OCI-LY1 (cell line): Measurements from ENCODE around the gene PSPH.
"Not testable (repeated sequence)": the region's sequence is repeated elsewhere in the genome, so short reads cannot be mapped to it uniquely, and the experiment has no call there.

Source experiments
- H2AFZ ChIP-seq: fragments of 200-600 bp; sonication (generic), shearing (Covaris generic); 2 replicates; pipeline ENCODE4 v1.6.0; 2014; ENCODE audit warnings: antibody characterized with exemption, mild to moderate bottlenecking, low read length
- H3F3A ChIP-seq: fragments of 200-600 bp; sonication (generic), shearing (Covaris generic); 2 replicates; pipeline ENCODE4 v1.6.0; 2014; ENCODE audit warnings: mild to moderate bottlenecking, antibody characterized with exemption, low read length, moderate library complexity; ENCODE audit not compliant: insufficient read depth
- H3K27ac ChIP-seq: fragments of 200-600 bp; sonication (generic); 2 replicates; pipeline ENCODE4 v1.5.1; 2014; ENCODE audit warnings: low read length, mixed run types, mild to moderate bottlenecking, low read depth; ENCODE audit not compliant: poor library complexity, severe bottlenecking
- H3K27me3 ChIP-seq: fragments of 200-600 bp; sonication (generic); 2 replicates; pipeline ENCODE4 v1.6.0; 2014; ENCODE audit warnings: antibody characterized with exemption, mild to moderate bottlenecking, low read length, moderate library complexity; ENCODE audit not compliant: insufficient read depth
- H3K36me3 ChIP-seq: fragments of 200-600 bp; sonication (generic); 2 replicates; pipeline ENCODE4 v1.6.1; 2014; ENCODE audit warnings: mild to moderate bottlenecking, antibody characterized with exemption, low read length, moderate library complexity, mixed read lengths; ENCODE audit not compliant: insufficient read depth
- H3K4me1 ChIP-seq: fragments of 200-600 bp; sonication (generic); 2 replicates; pipeline ENCODE4 v1.5.1; 2014; ENCODE audit warnings: mild to moderate bottlenecking, low read length, moderate library complexity; ENCODE audit not compliant: insufficient read depth, severe bottlenecking
- H3K4me2 ChIP-seq: fragments of 200-600 bp; sonication (generic), shearing (Covaris generic); 2 replicates; pipeline ENCODE4 v1.6.1; 2014; ENCODE audit warnings: low read length
- H3K4me3 ChIP-seq: fragments of 200-600 bp; sonication (generic); 2 replicates; pipeline ENCODE4 v1.5.1; 2014; ENCODE audit warnings: low read length, low read depth, mild to moderate bottlenecking, mixed read lengths; ENCODE audit not compliant: poor library complexity, severe bottlenecking
- H3K79me2 ChIP-seq: fragments of 200-600 bp; shearing (Covaris generic); 2 replicates; pipeline ENCODE4 v1.6.1; 2016; ENCODE audit warnings: mixed run types, low read length, mixed read lengths; ENCODE audit not compliant: insufficient read depth
- H3K9ac ChIP-seq: fragments of 200-600 bp; sonication (generic), shearing (Covaris generic); 2 replicates; pipeline ENCODE4 v1.6.1; 2014; ENCODE audit warnings: mild to moderate bottlenecking, low read length, mixed read lengths
- H3K9me2 ChIP-seq: fragments of 200-600 bp; sonication (generic), shearing (Covaris generic); 2 replicates; pipeline ENCODE4 v1.6.1; 2014; ENCODE audit warnings: low read depth, mild to moderate bottlenecking, low read length, mixed read lengths
- H3K9me3 ChIP-seq: fragments of 200-600 bp; shearing (Covaris generic); 2 replicates; pipeline ENCODE4 v1.6.1; 2014; ENCODE audit warnings: low read length, mixed read lengths
- H4K20me1 ChIP-seq: fragments of 200-600 bp; sonication (generic), shearing (Covaris generic); 2 replicates; pipeline ENCODE4 v1.6.0; 2016; ENCODE audit warnings: mild to moderate bottlenecking, low read length; ENCODE audit not compliant: insufficient read depth
- EZH2 ChIP-seq: fragments of 200-600 bp; sonication (generic), shearing (Covaris generic); IDR thresholded peaks from 2 replicates; pipeline ENCODE4 v1.8.0; 2017; ENCODE audit warnings: borderline replicate concordance, mixed run types, mild to moderate bottlenecking, antibody characterized with exemption, low read length, moderate library complexity, mixed read lengths
- TF ChIP-seq, protein P1 (sequence below): fragments of 200-600 bp; sonication (generic), shearing (Covaris generic); IDR thresholded peaks from 2 replicates; pipeline ENCODE4 v1.5.1; 2017; ENCODE audit warnings: mild to moderate bottlenecking, antibody characterized with exemption, low read length, moderate library complexity, mixed read lengths

The PSPH gene

GRCh38 chr7:56048245-56048644 lies 3.0 kb downstream of the PSPH start:
- TF ChIP-seq EZH2 = no peak
- TF ChIP-seq, protein P1, sequence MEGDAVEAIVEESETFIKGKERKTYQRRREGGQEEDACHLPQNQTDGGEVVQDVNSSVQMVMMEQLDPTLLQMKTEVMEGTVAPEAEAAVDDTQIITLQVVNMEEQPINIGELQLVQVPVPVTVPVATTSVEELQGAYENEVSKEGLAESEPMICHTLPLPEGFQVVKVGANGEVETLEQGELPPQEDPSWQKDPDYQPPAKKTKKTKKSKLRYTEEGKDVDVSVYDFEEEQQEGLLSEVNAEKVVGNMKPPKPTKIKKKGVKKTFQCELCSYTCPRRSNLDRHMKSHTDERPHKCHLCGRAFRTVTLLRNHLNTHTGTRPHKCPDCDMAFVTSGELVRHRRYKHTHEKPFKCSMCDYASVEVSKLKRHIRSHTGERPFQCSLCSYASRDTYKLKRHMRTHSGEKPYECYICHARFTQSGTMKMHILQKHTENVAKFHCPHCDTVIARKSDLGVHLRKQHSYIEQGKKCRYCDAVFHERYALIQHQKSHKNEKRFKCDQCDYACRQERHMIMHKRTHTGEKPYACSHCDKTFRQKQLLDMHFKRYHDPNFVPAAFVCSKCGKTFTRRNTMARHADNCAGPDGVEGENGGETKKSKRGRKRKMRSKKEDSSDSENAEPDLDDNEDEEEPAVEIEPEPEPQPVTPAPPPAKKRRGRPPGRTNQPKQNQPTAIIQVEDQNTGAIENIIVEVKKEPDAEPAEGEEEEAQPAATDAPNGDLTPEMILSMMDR = no peak
- Histone ChIP-seq H2AFZ (no peak overlapping the region), H3K27ac (no peak overlapping the region), H3F3A (no peaks in the 10 kb centered on the region), H3K4me1 (peaks cover 32% of the 10 kb centered on the region), H3K27me3 (no peaks in the 10 kb centered on the region), H3K4me3 (no peak overlapping the region), H3K79me2 (peaks cover 30% of the 10 kb centered on the region), H3K9me3 (no peaks in the 10 kb centered on the region), H4K20me1 (no peaks in the 10 kb centered on the region), H3K9me2 (no peaks in the 10 kb centered on the region), H3K36me3 (peaks cover 22% of the 10 kb centered on the region), H3K4me2 (no peak overlapping the region), H3K9ac (no peak overlapping the region)

DNA sequence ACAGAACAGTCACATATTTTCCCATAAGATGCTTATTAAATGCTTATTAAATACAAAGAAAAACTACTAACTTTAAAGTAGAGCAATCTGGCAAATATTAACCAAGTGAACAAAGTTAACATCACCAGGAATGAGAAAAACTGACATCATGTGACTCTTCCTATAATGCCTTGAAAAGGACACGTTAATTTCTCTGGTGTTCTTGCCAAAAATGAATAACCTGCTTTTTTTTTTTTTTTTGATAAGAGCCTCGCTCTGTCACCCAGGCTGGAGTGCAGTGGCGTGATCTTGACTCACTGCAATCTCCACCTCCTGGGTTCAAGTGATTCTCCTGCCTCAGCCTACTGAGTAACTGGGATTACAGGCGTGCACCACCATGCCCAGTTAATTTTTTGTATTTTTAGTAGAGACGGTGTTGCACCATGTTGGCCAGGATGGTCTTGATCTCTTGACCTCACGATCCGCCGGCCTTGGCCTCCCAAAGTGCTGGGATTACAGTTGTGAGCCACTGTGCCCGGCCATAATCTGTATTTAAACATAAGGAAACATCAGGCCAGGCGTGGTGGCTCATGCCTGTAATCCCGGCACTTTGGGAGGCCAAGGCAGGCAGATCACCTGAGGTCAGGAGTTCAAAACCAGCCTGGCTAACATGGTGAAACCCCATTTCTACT lies 3.7 kb downstream of the PSPH start:
- Histone ChIP-seq H3K36me3 (peaks cover 20% of the 10 kb centered on the region), H3K79me2 (peaks cover 24% of the 10 kb centered on the region)

DNA sequence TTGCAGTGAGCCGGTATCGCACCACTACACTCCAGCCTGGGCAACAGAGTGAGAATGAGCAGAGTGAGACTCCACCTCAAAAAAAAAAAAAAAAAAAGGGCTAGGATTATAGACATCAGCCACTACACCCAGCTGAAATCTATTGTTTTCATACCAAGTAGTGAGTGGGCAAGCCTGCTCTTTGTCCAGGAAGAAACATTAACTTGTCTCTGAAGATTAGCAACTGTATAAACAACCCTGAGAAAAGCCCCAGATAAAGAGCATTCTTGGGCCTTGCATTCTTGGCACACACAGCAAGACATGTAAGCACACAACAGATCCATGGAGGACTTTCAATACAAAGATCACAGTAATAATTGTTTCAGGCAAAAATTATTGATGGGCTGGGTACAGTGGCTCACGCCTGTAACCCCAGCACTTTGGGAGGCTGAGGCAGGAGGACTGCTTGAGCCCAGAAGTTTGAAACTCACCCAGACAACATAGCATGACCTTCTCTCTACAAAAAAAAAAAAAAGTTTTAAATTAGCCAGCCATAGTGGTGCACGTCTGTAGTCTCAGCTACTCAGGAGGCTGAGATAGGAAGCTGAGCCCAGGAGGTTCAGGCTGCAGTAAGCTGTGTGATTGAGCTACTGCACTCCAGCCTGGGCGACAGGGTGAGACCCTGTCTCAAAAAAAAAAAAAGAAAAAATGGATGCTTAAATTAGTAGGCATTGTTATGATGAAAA lies 4.4 kb downstream of the PSPH start:
- Histone ChIP-seq H3K36me3 (peaks cover 21% of the 10 kb centered on the region), H3K4me3 (no peak overlapping the region), H4K20me1 (no peaks in the 10 kb centered on the region), H3K9ac (no peak overlapping the region; the same call in 1 of the 2 replicates), H3K4me2 (no peak overlapping the region; the same call in 1 of the 2 replicates), H3K27ac (peak overlapping the region; percentile 38), H3F3A (no peaks in the 10 kb centered on the region), H3K27me3 (no peaks in the 10 kb centered on the region), H2AFZ (no peak overlapping the region), H3K9me3 (no peaks in the 10 kb centered on the region), H3K4me1 (peaks cover 23% of the 10 kb centered on the region), H3K79me2 (peaks cover 17% of the 10 kb centered on the region), H3K9me2 (no peaks in the 10 kb centered on the region)
- TF ChIP-seq, protein P1 = no peak

More for the DNA sequence above, 3.7 kb downstream of the PSPH start:
- not testable (repeated sequence) for H3K9me2 ChIP-seq, H3K4me3 ChIP-seq, H4K20me1 ChIP-seq, H3K9me3 ChIP-seq, H2AFZ ChIP-seq, H3K9ac ChIP-seq, H3F3A ChIP-seq, H3K27me3 ChIP-seq, H3K4me2 ChIP-seq
- peaks cover 25% of the 10 kb centered on the region for H3K4me1 ChIP-seq
- H3K27ac ChIP-seq = peak overlapping the region; percentile 38

DNA sequence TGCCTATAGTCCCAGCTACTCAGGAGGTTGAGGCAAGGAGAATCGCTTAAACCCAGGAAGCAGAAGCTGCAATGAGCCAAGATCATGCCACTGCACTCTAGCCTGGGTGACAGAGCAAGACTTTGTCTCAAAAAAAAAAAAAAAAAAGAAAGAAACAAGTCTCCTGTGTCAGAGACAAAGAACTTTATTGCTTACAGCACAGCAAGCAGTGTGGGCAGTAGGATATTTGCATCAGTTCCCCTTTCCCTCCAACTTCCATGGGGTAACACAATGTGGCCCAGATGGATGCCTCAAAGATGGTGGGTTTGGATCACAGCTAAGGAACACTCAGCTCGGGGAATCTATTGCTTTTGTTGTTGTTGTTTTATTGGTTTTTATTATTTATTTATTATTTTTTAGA lies 5.5 kb downstream of the PSPH start:
- Histone ChIP-seq H3K36me3 (peaks cover 28% of the 10 kb centered on the region), H3K4me1 (peaks cover 23% of the 10 kb centered on the region)
- not testable (repeated sequence) for H2AFZ ChIP-seq, H4K20me1 ChIP-seq, H3K9me3 ChIP-seq, H3F3A ChIP-seq, H3K4me3 ChIP-seq, H3K9ac ChIP-seq, H3K9me2 ChIP-seq, H3K27ac ChIP-seq, H3K4me2 ChIP-seq, H3K27me3 ChIP-seq, H3K79me2 ChIP-seq
